ENCODE results near the gene CTNNBIP1. TPM values are rescaled to one million over a fixed set of nuclear protein-coding genes. Genes with fewer than 3 reads are reported as not detected.

Gene CTNNBIP1, protein sequence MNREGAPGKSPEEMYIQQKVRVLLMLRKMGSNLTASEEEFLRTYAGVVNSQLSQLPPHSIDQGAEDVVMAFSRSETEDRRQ
- total RNA-seq (2021): 43.0 and 44.4 TPM in 2 replicates
- long read RNA-seq, transcript CTNNBIP1-204 (5 exons, 1,206 nt): major isoform, 5 of 17 reads
- long read RNA-seq, partial matches to known transcripts: 0 of 17 reads
- long read RNA-seq, other reads (novel, unspliced or antisense): 12 of 17 reads

DNA sequence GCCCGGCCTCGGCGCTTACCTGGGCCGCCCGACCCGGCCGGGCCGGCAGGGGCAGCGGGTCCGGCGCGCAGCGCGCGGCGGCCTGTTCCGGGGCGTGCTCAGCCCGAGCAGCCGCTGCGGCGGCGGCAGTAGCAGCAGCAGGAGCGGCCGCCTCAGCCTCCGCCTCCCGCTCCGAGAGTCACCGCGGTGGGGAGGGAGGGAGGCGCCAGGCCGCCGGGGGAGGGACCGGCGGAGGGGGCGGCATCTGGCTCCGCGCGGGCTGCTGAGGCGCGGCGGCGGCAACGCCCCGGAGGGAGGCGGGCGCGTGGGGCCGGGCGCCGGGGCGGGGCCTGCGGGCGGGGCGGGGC lies at the start of gene CTNNBIP1:
Gene CTNNBIP1 (minus strand): TSS at position 194 of the 347 bp plus-strand sequence. CDS start 38,205 bp downstream, outside the sequence.
- Histone ChIP-seq H3K56ac (ENCODE audit: insufficient read length, low read depth, low read length) (no peak within 1 kb of the TSS), H3K4me1 (ENCODE audit: insufficient read depth, low read length) (0 out of 2 replicates have a peak, but pooled peaks cover 2% of the 10 kb centered on the region), H3K23ac (ENCODE audit: insufficient read length, low read depth, low read length) (no peak within 1 kb of the TSS), H2AK5ac (ENCODE audit: insufficient read length, low read length) (no peak within 1 kb of the TSS), H4K5ac (ENCODE audit: insufficient read length, low read depth, low read length) (no peak within 1 kb of the TSS), H3K9me3 (ENCODE audit: control insufficient read depth, low read depth, low read length) (no peaks in the 10 kb centered on the region), H4K8ac (replicated peaks; ENCODE audit: insufficient read length, low read depth, low read length) (no peak within 1 kb of the TSS), H3T11ph (ENCODE audit: low read length) (no peak within 1 kb of the TSS), H3K14ac (ENCODE audit: insufficient read depth, low read length) (peak within 1 kb of the TSS; percentile 79), H2AFZ (ENCODE audit: low read length) (peak within 1 kb of the TSS; percentile 60), H3K27me3 (ENCODE audit: insufficient read depth, low read length) (no peaks in the 10 kb centered on the region), H3K9ac (ENCODE audit: extremely low read depth, insufficient read length, low read length) (peak within 1 kb of the TSS; percentile 58), H3K27ac (ENCODE audit: insufficient read length, low read depth, low read length) (peak within 1 kb of the TSS; percentile 31), H4K20me1 (ENCODE audit: control insufficient read depth, insufficient read depth, insufficient read length) (no peaks in the 10 kb centered on the region), H3K4ac (ENCODE audit: low read depth, low read length) (no peak within 1 kb of the TSS), H3K79me2 (ENCODE audit: insufficient read depth, low read length) (peaks cover 2% of the 10 kb centered on the region; the same call in 1 of the 2 replicates), H4K91ac (ENCODE audit: insufficient read length, low read depth, low read length) (no peak within 1 kb of the TSS), H3K4me2 (ENCODE audit: insufficient read depth, insufficient read length, low read length) (peak within 1 kb of the TSS; percentile 84), H2BK15ac (ENCODE audit: low read depth, low read length) (no peak within 1 kb of the TSS), H2BK120ac (ENCODE audit: low read depth, low read length, poor library complexity, severe bottlenecking) (no peak within 1 kb of the TSS), H3K18ac (ENCODE audit: insufficient read length, low read depth, low read length) (peak within 1 kb of the TSS; percentile 78), H3K79me1 (ENCODE audit: insufficient read depth, low read depth, low read length, poor library complexity, severe bottlenecking) (no peaks in the 10 kb centered on the region), H2BK12ac (ENCODE audit: insufficient read length, low read depth, low read length) (no peak within 1 kb of the TSS), H3K23me2 (ENCODE audit: insufficient read length, low read depth, low read length, poor library complexity, severe bottlenecking) (peaks cover 12% of the 10 kb centered on the region), H2BK20ac (ENCODE audit: low read depth, low read length, poor library complexity, severe bottlenecking) (no peak within 1 kb of the TSS), H2BK5ac (ENCODE audit: insufficient read length, low read length) (no peak within 1 kb of the TSS)
- no peaks in the 10 kb centered on the region; the same call in 1 of the 2 replicates for H3K27me3 Mint-ChIP-seq (ENCODE audit: low read depth)
- H3K27ac Mint-ChIP-seq: peak within 1 kb of the TSS; percentile 96 to 99 (median 99)
- no peaks in the 10 kb centered on the region; a peak in 1 of 7 replicates for H3K36me3 Mint-ChIP-seq (ENCODE audit: insufficient read depth in 1 of 3, low read depth in 3 of 3)
- H3K4me3 Mint-ChIP-seq: peak within 1 kb of the TSS; percentile 87 to 95
- H3K9me3 Mint-ChIP-seq: no peaks in the 10 kb centered on the region
- no CpG with 5 or more reads among the region's 55 CpGs for WGBS (ENCODE audit: extremely low coverage, insufficient read length, low lambda C conversion rate)
- TF ChIP-seq, protein P1, sequence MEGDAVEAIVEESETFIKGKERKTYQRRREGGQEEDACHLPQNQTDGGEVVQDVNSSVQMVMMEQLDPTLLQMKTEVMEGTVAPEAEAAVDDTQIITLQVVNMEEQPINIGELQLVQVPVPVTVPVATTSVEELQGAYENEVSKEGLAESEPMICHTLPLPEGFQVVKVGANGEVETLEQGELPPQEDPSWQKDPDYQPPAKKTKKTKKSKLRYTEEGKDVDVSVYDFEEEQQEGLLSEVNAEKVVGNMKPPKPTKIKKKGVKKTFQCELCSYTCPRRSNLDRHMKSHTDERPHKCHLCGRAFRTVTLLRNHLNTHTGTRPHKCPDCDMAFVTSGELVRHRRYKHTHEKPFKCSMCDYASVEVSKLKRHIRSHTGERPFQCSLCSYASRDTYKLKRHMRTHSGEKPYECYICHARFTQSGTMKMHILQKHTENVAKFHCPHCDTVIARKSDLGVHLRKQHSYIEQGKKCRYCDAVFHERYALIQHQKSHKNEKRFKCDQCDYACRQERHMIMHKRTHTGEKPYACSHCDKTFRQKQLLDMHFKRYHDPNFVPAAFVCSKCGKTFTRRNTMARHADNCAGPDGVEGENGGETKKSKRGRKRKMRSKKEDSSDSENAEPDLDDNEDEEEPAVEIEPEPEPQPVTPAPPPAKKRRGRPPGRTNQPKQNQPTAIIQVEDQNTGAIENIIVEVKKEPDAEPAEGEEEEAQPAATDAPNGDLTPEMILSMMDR (conservative IDR thresholded peaks at IDR 0.05): no peak
- H3K4me1 Mint-ChIP-seq: peaks cover 23 to 33% of the 10 kb centered on the region in 2 experiments
- no peak for DNase-seq
